Cardiac septum (tissue), 1 donor: ENCODE results near the gene KCTD10. TPM values are rescaled to one million over a fixed set of nuclear protein-coding genes. Genes with fewer than 3 reads are reported as not detected.
"Not testable (repeated sequence)": the region's sequence is repeated elsewhere in the genome, so short reads cannot be mapped to it uniquely, and the experiment has no call there.

Experiments used
- DNase-seq: peaks from one replicate; pipeline ENCODE4 v3.0.0-alpha.2; 2020; ENCODE audit warnings: low spot score
- intact Hi-C: fragments of 100-400 bp; cut with DNase I; formaldehyde crosslinking; loops from one replicate; pipeline ENCODE4 v1.14.0; 2022
- total RNA-seq: library from RNA; stranded (reverse); fragmentation: NEBNext Ultra II Directional; extraction: Animal tissue kit (Norgen Biotek cat#: 25700); gene quantifications from one replicate; pipeline ENCODE4 v1.2.1, GENCODE V29; 2021
- donor health status: DM: no; HTN: no; CAD: no.

Gene KCTD10
- total RNA-seq, 1 donor from 2014 or later = 42.3 TPM

GRCh38 chr12:109432842-109433304 is 44.2 kb downstream of the KCTD10 start:
- intact Hi-C loops = loop anchor here (5.0 kb wide), 1 partner anchor 44 kb away; the partner anchor contains the start of genes KCTD10 and UBE3B
- peak; percentile 88 for DNase-seq

- no peak for DNase-seq
- intact Hi-C loops = loop anchor here (5.0 kb wide), 1 partner anchor 45 kb away; the partner anchor contains the start of genes KCTD10 and UBE3B
These were observed 44.7 kb downstream of the KCTD10 start for GRCh38 chr12:109432431-109432830.

GRCh38 chr12:109430244-109430643 is 46.9 kb downstream of the KCTD10 start:
- intact Hi-C loops = loop anchor here (5.0 kb wide), 1 partner anchor 47 kb away; the partner anchor contains the start of genes KCTD10 and UBE3B
- DNase-seq = no peak

GRCh38 chr12:109428804-109429203 is 48.3 kb downstream of the KCTD10 start:
- intact Hi-C loops = loop anchor here (5.0 to 10.0 kb wide), 3 partner anchors 143 to 346 kb away; partner anchors contain the start of genes MMAB and MVK
- DNase-seq = not testable (repeated sequence)

GRCh38 chr12:109428037-109428629 is 49.0 kb downstream of the KCTD10 start:
- peak; percentile 88 for DNase-seq
- intact Hi-C loops = loop anchor here (5.0 to 10.0 kb wide), 3 partner anchors 144 to 347 kb away; partner anchors contain the start of genes MMAB and MVK

- intact Hi-C loops = loop anchor here (10.0 kb wide), 2 partner anchors 171 to 351 kb away; no protein-coding TSS in a partner anchor
- no peak for DNase-seq
These were observed 53.7 kb downstream of the KCTD10 start for GRCh38 chr12:109423392-109423791.

- DNase-seq = no peak
- intact Hi-C loops = loop anchor here (10.0 kb wide), 2 partner anchors 173 to 353 kb away; no protein-coding TSS in a partner anchor
These were observed 54.8 kb downstream of the KCTD10 start for GRCh38 chr12:109422251-109422650.

- intact Hi-C loops = loop anchor here (10.0 kb wide), 2 partner anchors 173 to 353 kb away; no protein-coding TSS in a partner anchor
These were observed 55.6 kb downstream of the KCTD10 start for GRCh38 chr12:109421355-109422087.

GRCh38 chr12:109418848-109419480 is 58.1 kb downstream of the KCTD10 start:
- intact Hi-C loops = no loop called here
- DNase-seq = no peak

More at GRCh38 chr12:109421355-109422087, 55.6 kb downstream of the KCTD10 start:
- no peak for DNase-seq

- intact Hi-C loops, DNase-seq: not testable (repeated sequence)
These were observed 71.0 kb downstream of the KCTD10 start for GRCh38 chr12:109406147-109406546.

- intact Hi-C loops, DNase-seq: not testable (repeated sequence)
These were observed 72.3 kb downstream of the KCTD10 start for GRCh38 chr12:109404841-109405240.

Other genes with a start within 250 kb of the KCTD10 start
- gene FOXN4, start 168.0 kb downstream of the KCTD10 start, total RNA-seq = not detected
- gene MYO1H, start 129.4 kb downstream of the KCTD10 start, total RNA-seq = not detected
- 47.1 TPM for gene UBE3B, start 334 bp upstream of the KCTD10 start, total RNA-seq
- gene MMAB, start 96.2 kb upstream of the KCTD10 start, total RNA-seq = 41.3 TPM
- gene MVK, start 96.5 kb upstream of the KCTD10 start, total RNA-seq = 12.4 TPM
- gene FAM222A, start 236.5 kb upstream of the KCTD10 start, total RNA-seq = 7.8 TPM